HG03064 (cell line): Measurements from ENCODE around the gene CCL23.
"Not testable (repeated sequence)": the region's sequence is repeated elsewhere in the genome, so short reads cannot be mapped to it uniquely, and the experiment has no call there.

ENCODE experiments used
- ATAC-seq: cut with Tn5 transposase; IDR thresholded peaks from one replicate; pipeline ENCODE4 v1.9.1; 2021; ENCODE audit warnings: low read depth; ENCODE audit not compliant: unreplicated experiment

Gene CCL23

DNA sequence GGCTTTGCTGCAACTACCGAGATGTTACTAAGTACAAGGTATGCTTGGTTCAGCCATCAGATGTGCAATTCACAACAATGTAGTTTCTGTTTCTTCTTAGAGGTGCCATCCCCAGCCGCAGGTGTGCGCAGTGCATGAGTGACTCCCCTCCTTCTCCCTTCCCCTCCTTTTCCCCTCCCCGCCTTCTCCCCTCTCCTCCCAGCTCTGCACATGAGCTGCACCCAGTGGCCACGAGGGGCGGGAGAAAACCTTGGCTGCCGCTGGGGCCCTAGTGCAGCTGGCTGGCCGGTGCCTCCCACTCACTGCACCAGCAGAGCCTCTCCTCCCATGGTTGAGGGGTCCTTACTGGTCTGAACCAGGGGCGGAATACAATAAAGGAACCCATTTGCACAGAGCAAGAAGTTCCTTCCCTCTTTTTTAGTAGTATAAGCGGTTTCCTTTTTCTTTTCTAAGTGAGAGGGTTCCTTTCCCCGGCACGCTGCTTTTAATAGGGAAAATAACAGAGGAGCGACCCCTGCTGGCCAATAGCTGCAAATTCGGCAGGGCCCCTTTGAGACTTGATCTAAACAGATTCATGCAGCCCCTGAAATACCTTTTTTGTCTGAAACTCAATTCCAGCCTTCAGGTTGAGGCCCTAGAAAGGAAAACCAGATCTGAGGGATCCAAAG lies 8.6 kb downstream of the CCL23 start:
- no peak for ATAC-seq

DNA sequence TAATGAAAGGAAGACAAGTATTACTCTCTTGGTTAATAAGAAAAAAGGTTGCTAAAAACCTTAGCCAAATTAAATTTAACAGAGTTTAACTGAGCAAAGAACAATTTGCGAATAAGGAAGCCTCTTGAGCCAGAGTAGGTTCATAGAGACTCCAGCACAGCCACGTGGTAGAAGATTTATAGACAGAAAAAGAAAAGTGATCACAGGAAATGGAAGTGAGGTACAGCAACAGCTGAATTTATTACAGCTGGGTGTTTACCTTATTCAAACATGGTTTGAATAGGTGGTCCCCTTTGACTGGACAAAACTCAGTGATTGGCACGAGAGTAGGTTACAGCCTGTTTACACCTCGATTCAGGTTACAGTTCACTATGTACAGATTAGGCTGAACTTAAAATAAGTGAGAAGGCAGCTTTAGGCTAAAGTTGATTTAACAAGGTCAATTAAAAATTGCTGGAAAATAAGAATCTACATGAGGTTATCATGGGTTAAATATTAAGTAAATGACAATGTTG lies 13.1 kb downstream of the CCL23 start:
- no peak for ATAC-seq

DNA sequence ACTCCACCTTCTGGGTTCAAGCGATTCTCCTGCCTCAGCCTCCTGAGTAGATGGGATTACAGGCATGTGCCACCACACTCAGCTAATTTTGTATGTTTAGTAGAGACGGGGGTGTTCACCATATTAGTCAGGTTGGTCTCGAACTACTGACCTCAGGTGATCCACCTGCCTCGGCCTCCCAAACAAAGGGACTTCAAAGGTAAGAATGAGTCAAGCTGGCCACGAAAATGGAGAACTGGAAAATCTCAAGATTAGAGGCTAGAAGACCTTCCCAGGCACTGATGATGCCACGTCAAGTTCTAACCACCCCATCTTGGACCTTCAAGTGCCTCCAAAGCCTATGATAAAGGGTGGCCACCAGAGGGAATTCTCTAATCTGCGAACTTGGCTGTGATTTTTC lies 15.1 kb downstream of the CCL23 start:
- ATAC-seq, result no peak

DNA sequence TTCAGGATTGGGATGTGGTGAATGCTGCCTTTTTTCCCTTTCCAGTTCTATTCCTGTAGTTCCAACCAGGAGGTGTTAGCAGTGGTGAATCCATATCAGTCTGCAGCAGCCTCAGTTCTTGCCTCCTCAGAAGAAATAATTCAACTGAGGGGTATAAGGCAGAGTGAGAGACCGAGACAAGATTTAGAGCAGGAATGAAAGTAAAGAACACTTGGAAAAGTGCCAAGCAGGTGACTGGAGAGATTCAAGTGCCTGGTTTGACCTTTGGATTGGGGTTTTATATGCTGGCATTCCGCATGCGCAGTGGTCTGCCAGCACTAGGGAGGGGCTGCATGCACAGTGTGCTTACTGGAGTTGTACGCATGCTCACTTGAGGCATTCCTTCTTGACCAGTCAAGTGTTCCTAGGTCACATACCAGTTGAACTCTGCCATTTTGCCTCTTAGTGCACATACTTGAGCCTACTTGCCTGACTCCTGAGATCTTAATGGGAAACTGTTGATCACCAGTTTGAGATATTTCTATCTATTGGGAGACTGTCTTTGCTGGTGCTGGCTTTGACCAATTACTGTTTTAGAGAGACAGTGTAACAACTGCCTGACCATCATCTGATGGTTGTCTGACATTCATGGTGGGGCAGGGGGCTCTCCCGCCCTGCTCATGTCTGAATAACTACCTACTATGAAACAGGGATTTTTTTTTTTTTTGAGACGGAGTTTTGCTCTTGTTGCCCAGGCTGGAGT lies 15.7 kb downstream of the CCL23 start:
- ATAC-seq, result no peak

DNA sequence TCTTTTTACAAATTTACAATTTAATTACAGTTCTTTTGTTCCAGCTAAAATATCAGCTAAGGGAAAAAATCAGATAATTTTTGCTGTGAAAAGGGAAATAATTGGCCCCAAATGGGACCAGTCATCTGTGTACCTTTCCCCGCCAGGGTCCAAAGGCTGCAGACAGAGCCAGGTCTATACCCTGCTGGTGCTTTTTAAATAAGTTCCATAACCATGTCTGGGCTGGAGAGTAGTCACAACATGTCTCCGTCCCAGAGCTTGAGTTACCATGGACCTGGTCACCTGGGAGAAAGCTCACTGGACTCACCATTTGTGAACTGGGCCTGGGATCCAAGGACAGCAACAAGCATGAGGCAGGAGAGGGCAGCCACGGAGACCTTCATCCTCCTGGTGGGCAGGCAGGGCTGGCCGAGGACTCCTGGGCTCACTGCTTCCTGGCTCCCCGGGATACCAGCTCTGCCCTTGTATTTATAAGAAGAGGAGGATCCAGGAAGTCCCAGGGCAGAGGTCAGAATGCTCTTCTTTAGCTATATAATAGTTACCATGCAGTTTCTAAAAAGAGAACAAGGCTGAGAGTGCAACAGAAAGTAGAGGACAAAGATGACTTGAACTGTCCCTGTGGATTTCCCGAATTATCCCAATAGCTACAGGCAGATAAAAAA lies 16.5 kb downstream of the CCL23 start, which contains the start of gene CCL15:
CCL15 (minus strand) TSS at position 444 of the 662 bp plus-strand sequence; CDS start at position 383, 61 bp downstream.
- ATAC-seq, result no peak

DNA sequence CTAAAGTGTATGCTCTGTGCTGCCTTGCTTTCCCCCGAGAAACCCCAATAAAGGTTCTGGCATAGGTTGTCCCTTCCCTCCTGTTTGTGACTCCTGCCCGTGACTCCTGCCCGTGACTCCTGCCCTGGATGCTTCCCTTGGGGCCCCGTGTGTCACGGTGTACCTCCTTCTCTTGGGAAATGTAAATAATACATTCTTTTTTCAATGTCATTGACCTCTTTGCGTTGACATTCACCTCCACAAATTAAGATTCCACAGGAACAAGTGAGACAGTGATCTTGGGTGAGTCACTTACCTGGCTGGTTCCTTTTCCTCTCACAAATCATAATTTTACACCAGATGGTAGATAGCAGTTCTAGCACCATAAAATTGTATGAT lies 17.1 kb downstream of the CCL23 start:
- no peak for ATAC-seq

DNA sequence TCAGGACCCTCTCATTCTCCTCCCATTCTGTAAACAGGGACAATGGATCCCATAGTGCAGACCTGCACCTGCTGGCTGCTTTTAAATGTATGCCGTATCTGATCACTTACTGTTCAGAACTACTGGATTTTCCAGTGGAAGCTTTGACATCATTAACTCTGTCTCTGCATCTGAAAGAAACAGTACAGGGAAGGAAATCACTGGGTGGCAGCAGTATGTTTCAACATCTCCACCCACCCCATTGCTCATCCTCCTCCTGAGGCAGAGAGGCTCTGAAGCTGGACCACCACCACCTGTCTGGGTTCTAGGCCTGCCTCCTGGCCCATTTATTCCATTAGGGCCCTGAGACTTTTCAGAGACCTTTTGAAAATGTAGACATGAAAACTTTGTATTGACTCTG lies 19.0 kb downstream of the CCL23 start:
- no peak for ATAC-seq

DNA sequence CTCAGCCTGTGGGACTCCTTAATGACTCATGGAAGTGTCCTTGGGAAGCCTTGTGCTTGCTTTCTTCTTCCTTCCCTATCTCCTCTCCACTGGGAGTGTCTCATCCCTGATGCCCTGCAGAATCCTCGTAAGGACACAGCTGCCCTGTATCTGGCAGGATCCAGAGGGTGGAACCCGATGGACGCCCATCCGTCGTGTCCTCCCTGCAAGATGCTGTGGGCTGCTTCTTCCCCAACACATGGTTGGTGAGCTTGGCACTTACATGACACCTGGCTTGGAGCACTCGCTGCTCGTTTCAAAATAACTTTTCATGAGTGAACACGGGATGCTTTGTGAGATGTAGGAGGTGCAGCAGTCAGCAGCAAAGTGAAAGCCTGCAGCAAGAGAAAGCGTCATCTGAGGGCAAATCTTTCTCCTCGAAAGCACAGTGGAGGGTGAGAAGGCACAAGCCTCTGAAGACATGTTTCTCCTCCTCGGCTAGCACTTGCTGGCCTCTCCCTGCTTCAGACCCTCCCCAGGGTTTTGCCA lies 19.7 kb downstream of the CCL23 start:
- no peak for ATAC-seq

DNA sequence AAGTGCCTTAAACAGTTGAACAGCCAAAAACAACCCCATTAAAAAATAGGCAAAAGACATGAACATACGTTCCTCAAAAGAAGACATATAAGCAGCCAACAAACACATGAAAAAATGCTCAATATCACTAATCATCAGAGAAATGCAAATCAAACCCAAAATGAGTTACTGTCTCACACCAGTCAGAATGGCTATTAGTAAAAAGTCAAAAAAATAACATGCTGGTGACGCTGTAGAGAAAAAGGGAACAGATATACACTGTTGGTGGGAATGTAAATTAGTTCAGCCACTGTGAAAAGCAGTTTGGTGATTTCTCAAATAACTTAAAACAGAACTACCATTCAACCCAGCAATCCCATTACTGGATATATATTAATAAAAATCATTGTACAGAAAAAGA lies 22.4 kb downstream of the CCL23 start:
- not testable (repeated sequence) for ATAC-seq

DNA sequence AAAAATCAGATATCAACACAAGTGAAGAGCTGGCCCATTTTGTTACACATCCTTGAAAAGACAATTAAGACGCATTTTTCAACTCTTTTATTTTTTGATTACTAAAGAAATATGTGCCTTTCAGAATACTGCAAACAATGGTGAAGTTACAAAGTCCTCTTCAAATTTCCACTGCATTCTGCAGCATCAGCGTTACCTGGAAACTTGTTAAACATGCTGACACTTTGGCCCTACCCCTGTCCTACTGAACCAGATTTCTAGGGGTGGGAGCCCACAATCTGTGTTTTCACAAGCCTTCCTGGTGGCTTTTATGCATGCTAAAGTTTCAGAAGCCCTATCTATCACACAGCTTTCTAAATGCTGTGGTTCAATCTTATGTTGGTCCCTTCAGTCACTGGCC lies 26.7 kb downstream of the CCL23 start:
- ATAC-seq, result no peak

DNA sequence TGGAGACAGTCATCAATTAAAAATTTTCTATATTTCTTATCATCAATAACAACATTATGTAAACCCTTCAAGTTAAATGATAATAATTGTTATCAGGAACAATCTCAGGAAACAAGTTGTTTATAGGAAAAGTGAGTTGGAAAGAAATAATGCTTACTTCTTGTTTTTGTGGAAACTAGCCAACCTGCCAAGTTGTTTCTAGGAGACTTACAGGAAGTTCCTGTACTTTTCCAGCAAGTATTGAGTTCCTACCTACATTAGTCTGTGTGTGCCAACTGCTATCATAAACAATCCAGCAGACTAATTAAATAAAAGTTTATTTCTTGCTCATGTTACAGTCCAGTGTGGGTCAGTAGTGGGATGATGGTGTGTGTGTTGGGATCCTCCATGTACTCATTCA lies 29.6 kb downstream of the CCL23 start:
- ATAC-seq, result no peak

DNA sequence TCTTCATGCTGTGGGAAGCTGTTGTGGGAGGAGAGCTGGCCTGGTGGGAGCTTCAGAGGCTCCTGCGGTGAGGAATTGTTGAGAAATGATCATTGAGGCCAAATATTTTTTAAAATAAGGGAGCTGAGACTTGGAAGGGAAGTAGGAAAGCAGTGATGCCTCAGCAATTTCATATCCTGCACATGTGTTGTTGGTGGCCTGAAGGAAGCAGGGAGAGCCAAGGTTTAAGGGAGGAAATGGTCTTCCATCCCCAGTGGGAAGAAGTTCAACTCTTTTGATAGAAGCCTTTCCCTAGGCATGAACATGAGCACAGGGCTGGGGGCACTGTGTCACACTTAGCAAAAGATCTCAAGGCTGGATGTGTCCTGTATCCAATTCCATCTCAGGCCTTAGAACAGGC lies 31.1 kb downstream of the CCL23 start, which contains the start of gene CCL14:
CCL14 (minus strand) TSS at position 87 of the 400 bp plus-strand sequence; CDS start at position 7, 80 bp downstream.
- no peak for ATAC-seq

DNA sequence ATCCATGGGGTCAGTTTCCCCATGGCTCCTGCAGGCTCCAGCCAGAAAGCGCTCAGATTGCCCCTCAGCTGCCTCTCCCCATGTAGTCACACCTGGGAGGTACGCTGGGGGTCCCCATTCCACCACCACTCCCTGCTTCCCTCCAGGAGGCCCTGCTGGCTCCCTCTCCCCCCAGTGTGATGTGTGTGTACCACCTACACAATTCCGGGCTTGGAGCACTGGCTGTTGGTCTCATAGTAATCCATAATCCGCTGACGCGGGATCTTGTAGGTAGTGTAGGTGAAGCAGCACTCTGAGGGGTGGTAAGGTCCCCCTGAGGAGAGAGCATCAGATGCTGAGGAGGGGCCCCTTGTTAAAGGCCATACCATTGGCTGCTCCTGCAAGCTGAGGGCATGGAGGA lies 33.6 kb downstream of the CCL23 start:
- no peak for ATAC-seq

DNA sequence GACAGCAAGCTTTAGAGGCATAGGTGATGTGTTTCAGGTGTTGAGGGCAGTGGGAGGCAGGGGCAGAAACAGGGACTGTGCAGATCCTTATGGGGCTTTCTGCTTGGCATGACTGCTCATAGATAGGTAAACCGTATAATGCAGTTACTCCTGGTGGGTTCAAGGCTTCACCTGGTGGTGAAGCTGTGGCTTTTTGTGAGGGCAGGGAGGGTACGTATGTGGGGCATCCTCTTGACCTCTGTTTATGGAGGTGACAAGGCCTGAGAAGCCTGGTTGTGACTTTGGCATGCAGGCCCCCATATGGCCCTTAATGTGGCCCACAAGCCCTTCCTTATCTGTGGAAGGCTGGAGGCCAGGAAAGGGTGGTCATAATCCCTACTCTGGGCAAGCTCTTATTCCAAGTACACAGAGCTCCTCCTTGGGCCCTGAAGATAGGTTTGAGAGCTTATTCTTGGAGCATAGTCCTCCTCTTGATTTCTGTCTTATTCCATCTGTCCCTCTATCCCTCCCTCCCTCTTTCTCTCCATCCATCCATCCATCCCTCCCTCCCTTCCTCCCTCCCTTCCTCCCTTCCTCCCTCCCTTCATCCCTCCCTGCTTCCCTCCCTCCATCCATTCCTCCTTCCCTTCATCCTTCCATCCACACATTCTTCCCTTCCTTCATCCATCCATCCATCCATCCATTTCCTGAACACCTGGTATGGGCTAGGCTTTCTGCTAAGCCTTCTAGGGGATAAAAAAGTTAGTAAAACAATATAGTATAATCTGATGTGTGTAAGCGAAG lies 35.2 kb downstream of the CCL23 start:
- ATAC-seq, result no peak

DNA sequence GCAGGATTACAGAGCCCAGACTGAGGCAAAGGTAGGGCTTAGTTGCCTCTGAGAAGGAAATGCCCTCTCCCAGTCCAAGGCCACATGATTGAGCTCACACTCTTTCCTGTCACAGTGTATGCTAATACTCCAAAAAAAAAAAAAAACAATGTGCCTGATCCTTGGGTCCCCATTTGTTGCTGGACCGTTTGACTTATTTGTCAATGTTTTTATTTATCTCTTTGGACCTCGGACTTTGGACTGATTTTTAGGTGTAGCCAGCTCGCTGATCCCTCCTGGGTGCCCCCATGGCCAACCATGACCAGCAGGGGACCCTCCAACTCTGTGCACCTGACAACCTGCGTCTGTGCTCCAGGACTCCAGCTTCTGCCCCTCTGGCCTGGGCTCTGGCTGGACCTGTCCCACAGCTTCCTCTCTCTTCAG lies 35.9 kb downstream of the CCL23 start:
- no peak for ATAC-seq

DNA sequence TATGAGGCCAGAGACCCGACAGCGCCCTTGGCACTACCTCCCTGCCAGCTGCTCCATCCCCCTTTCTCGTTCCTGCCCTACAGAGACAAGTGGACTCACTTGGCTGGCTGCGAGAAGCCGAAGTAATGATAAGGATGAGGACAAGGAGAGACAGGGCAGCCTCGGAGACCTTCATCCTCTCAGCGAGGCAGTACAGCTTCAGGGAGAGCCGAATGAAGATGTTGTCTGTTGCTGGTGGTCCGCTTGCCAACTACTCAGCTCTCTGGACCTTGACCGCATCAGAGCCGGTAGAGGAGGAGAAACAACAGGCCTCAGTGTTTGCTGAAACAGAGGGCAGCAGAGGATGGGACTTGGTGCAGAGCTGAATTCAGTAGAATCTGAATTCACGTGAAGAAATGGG lies 36.5 kb downstream of the CCL23 start, which contains the start of gene CCL16:
CCL16 (minus strand) TSS at position 252 of the 400 bp plus-strand sequence; CDS start at position 175, 77 bp downstream.
- ATAC-seq, result no peak

DNA sequence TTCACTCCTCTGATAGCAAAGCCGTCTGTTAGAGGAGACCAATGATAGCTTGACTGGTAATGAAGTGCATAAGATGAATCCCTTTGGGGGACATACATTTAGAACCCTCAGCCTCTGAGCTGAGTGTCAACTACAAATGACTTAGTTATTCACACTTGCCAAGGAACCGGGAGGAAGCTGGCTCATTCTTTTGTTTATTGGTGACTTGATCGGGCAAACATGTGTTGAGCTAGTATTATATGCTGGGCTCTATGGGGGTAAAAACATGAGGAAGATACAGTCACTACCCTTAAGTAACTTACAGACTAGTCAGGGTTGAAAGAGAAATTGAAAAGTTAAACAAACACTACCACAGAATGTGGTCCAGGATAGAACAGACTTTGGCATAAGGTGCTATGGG lies 39.4 kb downstream of the CCL23 start:
- ATAC-seq, result no peak

DNA sequence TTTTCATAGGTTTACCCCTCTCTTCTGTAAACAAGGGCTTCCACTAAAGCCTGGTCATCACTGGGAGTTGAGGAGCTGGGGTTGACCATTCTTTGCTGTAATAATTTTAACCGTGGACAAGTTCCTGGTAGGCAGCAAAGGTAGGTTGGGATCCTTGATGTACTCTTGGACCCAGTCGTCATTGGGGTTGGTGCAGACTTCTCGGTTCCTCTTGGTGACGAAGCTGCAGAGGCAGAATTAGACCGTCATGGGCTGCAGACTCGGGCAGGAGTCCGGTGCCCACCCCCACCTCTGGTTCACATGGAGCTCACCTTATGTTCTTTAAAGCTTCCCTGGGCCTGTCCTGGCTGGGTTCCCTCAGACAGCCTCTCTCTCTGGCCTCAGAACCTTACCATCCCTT lies 40.3 kb downstream of the CCL23 start:
- ATAC-seq, result no peak

DNA sequence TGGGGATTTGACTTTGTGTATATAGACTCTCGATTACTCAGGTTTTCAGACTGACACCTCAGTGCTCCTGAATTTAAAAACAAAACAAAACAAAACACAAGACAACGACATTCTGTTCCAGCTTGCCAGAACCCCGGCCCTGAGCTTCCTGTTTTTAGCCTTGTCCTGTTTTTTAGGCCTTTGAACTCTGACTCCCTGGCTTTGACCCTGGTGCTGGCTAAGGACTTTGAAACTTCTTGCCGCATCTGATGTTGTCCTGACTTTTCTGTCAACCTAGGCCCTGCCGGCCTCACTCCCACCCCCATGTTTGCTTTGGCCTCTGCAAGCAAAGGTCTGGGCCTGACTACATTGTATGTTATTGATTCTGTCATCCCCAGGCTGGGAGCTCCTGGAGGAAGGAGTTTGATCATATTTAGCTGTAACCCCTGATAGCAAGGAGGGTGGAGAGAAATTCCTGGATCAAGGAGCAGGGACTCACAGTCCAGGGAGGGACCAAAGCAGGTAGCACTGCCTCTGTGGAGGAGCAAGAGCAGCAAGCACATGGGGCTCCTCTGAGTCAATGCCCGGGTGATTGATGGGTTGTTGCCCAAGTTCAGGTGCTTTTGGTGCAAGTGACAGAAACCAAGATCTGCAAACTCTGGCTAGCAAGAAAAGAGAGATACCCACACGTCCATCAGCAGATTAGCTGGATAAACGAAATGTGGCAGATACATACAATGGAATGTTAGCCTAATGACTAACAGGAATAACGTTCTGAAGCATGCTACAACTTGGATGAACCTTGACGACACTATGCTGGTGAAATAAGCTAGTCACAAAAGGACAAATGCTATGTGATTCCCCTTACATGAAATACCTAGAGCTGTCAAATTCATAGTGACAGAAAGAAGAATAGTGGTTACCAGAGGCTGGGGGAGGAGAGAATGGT lies 44.2 kb downstream of the CCL23 start:
- no peak for ATAC-seq
